HG03442 (cell line): Measurements from ENCODE around the gene MGAT3.
"Not testable (repeated sequence)": the region's sequence is repeated elsewhere in the genome, so short reads cannot be mapped to it uniquely, and the experiment has no call there.

Experiments used
- ATAC-seq: cut with Tn5 transposase; IDR thresholded peaks from one replicate; pipeline ENCODE4 v1.9.1; 2021; ENCODE audit warnings: mild to moderate bottlenecking, moderate library complexity; ENCODE audit not compliant: unreplicated experiment

Gene MGAT3

DNA sequence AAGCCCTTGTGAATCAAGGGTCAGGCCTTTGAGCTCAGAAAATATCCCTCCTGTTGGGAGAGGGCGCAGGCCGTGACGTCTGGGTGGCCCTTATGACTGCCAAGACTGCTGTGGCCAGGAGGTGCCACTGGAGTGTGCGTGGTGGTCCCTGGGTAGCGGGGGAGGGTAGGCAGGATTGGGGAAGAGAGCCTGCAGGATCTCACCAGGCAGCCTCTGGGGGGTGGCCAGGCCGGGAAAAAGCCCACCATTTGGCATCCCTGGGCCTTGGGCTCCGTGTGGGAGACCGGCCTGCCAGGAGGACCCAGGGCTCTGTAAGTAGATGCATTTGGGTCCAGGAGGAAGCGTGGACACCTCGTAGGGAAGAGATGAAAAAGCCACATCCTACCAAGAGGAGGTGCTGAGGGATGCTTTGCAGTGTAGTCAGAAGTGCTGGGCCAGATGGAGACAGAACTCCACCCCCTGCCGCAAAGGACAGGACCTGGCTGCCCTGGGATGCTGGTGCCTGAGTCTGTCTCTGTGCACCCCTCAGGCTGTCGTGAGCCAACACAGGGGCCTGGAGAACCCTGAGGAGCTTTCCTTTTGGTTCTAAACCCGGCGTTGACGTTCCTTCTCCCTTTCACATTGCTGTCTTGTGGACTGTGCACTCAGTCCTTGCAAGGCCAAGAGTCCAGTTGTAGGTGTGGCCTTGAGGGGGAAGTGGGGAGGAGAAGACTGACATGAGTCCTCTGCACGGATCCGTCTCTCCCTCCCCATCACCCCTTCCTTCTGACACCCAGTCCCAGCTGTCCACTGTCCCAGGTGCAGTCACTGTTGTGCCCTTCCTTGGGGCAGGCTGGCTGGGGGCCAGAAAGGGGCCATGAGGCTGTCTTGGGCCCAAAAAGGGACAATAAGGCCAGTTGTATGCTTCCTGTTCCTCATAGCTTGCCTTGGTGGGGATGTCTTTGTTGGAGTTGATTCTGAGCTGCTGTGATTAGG is 32.6 kb downstream of the MGAT3 start:
- ATAC-seq = no peak

DNA sequence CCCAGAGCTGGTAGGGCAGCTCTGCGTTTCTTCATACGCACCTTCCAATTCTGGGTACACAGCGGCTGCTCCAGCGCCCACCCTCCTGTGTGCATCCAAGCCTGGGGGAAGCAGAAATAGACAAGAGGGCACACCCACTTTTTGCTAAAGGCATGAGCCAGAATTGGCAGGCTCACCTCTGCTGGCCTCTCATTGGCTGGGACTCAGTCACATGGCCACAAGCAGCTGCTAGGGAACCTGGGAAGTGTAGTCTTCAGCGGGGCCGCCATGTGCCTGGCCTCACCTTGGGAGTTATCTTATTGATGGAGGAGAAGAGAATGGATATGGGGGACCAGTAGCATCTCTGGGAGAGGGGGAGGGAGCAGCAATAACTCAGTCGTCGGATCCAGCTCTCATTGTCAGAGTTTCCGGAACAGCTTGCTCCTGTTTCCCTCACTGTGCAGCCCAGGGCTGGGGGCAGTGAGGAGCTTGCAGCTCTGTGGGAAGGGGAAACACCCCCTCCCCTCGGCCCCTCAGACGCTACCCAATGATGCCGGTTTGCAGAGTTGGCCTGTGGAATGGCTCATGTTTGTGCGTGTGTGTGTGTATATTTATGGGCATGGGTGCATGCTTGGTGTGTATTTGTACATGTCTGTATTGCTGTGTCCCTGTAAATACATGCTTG is 33.5 kb downstream of the MGAT3 start:
- peak; percentile 77 for ATAC-seq

DNA sequence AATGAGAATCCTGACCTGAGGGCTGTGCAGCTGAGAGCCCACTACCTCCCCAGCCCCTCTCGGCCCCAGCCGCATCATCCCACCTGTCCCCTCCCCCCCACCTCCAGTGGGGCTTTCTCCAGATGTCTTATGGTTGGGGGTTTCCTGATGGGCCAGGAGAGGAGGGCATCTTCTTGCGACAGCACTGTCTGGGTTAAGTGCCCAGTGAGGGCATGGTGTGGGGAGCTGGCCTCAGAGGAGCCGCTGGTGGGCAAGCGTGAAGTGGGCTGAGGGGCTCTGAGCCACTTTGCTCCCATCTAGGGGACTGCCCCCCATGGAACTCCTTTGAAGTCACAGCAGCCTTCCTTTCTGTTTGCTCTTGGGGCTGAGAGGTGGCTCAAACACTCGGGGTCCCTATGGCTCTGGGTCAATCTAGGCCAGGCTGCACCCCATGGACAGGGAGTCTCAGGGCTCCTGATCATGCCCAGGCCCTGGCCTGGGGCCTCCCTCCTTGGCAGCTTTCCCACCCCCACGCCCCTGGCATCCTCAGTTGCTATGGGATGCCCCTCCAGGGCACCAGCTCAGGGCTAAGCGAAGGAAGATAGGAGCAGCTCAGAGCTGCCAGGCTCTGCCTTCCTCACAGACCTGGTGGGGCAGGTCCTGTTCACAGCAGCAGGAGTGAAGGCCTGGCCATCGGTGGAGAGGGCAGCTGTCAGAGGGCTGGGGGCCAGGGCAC is 34.3 kb downstream of the MGAT3 start:
- no peak for ATAC-seq

DNA sequence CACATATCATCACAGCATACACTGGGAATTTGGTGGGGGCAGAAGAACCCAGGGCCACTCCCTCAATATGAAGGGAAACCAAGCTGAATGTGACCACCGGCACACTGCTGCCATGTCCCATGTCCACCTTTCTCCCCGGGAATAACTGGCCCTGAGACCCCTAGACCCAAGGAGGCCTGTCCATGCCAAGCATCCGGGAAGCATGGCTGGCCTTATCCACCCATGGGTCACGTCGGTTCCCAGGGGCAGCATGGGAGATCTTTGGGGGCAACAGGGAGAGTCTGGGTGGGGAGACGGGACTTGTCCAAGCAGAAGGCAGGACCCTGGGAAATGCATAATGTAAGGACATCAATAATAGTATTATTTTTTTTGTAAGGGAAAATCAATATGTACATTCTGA is 34.9 kb downstream of the MGAT3 start:
- ATAC-seq = no peak

DNA sequence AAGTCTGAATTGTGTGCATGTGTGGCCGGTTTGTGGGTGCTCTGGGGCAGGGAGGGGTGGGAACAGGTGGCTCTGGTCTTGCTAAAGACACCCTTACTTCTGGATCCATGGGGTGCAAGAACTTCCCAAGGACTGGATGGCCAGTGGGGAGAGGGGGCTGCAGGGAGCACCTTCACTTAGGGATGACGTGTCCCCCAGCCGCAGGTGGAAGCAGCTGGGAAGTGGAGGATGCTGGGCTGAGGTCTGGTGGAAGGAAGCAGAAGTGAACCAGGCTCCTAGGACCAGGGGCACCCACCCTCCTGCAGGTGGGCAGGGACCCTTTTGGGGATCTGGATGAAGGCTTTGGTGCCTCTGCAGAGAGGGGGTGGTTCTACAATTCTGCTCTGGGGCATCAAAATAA is 35.4 kb downstream of the MGAT3 start:
- no peak for ATAC-seq

DNA sequence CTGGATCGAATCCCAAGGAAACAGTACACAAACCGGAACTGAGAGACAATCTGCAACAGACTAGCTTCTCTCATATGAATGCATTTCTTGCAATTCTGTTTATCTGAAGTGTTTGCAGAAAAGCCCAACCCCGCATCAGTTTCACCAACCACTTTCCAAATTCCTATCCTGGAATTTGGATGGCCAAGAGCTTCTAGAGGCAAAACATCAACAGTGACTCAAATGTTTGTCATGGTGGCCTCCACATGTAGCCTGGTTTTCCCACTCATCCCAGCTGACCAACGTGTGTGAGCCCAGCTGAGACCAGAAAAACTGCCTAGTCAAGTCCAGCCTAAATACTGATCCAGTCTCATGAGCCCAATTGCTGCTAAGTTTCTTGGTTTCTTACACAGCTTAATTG is 36.9 kb downstream of the MGAT3 start:
- no peak for ATAC-seq

DNA sequence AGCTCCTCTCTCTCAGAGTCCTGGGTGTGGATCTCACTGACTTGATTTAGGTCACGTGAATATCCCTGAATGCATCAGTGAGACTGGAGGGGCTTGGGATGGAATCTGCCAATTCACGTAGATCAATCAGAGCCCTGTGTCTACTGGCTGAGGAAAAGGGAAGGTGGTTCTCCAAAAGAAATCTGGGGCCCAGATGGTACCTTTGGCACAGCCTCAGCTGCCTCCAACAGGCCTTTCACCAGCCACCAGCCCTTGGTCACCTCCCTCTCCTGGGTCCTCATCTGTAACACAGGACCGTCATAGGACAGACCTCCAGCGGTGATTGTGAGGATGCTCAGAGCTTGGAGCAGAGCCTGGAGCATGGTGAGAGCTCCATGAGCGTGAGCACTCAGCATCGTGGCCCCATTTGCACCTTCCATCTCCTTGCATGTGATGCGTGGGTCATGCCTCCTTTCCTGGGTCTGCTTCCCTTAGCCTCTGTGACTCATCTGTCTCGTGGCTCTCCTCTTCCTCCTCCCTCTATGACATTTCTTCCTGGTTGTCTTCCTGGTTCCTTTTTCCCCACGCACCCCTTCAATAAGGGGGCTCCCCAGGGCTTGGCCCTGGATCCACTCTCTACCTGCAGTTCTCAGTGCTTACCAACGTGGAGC is 37.8 kb downstream of the MGAT3 start:
- no peak for ATAC-seq

DNA sequence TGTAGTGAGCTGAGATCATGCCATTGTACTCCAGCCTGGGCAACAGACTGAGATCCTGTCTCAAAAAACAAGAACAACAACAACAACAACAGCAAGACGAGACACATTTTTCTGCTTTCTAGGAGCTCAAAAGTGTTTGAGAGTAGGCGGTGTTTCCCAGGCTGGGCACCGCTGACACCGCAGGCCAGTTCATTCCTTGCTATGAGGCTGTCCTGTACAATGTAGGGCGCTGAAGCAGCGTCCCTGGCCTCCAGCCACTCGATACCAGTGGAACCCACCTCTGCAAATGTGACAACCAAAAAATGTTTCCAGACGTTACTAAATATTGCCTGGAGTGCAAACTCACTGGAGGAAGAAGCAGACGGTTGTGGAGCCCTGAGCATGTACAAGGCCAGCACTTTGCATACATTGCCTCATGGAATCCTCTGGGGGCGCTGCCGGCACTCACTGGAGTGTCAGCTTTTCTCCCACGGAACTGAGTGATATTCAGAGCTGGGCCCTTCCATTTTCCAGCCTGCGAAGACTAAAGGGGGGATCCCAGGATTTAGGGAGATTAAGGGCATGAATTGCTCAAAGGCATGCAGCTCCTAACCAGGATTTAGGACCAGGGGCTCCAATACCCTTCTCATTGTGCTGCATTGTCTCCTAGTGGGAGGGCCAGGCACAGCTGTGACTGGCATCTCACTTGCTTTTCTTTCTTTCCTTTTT is 39.5 kb downstream of the MGAT3 start:
- ATAC-seq = no peak

DNA sequence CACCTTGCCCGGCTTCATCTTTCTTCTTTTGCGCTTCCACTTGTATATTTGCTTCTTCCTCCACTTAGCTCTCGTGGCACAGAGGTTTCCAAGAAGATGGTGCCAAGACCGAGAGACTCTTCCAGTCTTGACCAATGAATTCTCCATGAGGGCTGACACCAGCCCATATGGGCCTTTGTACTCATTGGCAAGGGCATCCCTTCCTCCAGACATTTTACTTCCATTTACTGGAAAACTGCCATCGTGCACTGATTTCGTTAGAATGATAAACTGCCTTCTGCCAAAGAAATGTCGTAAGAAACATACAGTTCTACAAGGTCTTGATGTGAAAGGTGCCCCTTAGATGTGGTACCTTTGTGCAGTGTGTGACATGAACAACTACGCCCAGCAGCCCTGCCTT is 40.6 kb downstream of the MGAT3 start:
- no peak for ATAC-seq

DNA sequence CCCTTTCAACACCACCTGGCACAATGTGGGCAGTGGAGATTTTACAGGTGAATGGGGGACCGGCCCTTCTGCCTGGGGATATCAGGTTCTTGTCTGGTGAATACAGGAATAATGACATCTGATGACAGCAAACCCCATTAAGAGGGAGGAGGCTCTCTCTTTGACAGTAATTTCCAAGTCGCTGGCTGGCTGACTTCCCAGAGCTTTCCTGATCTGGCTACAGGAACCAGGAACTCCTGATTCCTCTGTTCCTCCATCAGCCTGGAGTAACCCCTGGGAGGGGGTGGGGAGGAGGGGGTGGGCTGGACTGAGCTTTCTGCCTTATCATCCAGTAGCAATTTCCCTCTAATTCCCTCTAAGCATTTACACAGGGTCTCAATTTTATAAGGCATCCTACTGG is 41.6 kb downstream of the MGAT3 start:
- ATAC-seq = no peak

DNA sequence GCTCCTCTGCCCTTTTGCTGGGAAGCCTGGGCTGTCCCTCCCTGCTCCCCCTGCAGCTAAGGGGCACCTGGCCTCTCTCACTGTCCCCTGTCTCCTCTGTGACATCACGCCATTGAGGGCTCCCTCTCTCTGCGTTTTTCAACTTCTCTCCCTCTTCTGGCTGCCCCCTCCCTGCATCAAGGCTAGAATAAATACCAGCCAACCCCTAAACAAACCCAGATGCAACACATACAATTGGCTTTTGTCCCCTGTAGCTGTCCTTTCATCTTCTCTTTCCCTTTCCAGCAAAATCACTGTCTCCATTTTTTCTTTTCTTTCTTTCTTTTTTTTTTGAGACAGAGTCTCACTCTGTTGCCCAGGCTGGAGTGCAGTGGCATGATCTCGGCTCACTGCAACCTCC is 42.0 kb downstream of the MGAT3 start:
- ATAC-seq = no peak

DNA sequence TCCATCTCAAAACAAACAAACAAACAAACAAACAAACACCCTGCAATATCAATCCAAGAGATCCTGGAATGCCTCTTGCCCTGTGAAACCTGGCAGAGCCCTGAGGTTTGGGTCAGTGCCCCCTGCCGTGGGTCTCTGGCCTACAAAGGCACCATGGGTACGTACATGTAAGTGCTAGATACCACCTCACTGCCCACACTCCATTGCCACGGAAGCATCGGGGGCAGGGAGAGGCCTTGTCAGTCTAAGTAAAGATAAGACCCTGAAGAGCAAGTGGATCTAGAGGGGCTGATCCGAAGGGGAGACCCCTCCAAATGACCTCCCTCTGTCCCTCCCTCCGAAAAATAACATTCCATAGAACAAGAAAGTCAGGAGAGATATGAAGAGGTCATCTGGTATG is 43.3 kb downstream of the MGAT3 start:
- ATAC-seq = no peak

DNA sequence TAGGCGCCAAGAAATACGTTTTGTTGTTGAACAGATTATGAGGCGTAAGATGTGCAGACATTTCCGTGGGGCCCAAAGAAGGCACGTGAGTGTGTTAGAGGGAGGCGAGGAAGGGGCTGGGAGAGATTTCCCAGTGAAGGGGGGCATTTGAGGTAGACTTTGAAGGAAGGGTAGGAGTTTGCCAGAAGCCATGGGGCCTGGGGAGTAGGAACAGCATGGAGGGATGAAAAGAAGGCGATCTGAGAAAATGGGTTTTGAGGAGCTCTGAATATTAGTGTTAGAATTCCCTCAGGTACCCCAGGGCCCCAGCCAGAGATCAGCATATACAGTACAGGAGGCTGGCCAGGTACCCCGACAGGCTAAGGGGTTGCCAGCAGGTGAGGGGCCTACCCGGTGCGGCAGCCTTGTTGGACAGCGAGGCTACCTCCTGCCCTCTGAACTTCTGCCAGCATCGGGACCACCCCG is 44.9 kb downstream of the MGAT3 start:
- ATAC-seq = no peak

DNA sequence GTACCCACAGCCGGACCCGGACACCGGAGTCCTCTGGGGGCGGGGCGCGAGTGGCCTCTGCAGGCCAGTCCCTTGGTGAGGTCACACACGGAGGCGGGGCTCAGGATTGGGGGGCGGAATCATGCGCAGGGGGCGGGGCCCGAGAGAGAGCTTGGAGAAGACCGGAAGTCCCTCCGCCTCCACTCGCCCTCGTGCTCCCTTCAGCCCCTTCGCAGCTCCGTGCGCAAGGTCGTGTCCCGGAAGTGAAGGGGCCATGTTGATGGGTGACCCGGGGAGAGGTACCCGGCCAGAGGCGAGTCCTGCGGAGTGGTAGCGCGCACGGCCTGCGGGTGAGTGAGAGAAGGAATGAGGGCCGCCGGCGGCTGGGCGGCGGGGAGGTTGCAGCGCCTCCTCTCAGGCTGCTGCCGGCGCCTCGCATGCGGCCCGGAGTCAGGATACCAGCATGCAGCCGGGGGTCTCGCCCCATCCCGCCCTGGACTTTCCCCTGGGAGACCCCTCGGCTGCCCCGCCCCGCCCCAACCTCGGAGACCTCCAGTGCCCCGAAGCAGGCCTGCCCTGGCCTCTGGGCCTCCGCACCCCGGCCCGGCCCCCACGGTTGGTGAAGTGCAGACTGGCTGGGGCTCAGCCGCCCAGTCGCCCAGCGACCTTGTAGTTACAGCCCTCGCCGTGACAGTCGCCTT is 45.4 kb downstream of the MGAT3 start, which contains the start of gene MIEF1:
MIEF1 (plus strand) TSS at position 182 of the 680 bp plus-strand sequence. CDS start 9,005 bp downstream, outside the sequence.
- ATAC-seq = peak; percentile 89

DNA sequence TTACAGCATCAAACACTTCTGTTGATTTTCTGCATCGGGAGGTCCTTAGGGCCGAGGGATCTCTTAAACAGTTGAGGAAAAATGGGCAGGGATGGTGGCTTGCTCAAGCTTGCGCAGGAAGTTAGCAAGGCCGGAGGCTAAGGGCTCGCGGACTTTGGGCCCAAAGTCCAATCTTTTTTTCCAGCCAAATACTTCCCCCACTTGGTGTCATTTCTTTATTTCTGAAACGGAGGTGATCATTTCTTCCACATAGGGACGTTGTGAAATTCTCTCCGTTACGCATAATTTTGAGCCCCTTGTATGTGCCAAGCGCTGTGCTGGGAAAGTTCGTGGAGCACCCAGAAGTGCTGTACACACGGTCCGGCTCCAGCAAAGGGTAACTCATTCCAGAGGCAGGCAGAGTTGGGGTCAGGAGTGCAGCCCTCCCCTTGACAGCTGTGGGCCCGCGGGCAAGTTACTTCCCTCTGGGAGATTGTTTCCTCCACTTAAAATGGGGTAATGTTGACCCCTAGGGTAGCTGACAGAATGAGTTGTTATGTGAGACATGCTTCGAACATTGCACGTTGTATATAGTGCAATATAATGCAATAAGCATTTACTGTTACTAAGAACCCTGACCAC is 46.1 kb downstream of the MGAT3 start:
- ATAC-seq = no peak

DNA sequence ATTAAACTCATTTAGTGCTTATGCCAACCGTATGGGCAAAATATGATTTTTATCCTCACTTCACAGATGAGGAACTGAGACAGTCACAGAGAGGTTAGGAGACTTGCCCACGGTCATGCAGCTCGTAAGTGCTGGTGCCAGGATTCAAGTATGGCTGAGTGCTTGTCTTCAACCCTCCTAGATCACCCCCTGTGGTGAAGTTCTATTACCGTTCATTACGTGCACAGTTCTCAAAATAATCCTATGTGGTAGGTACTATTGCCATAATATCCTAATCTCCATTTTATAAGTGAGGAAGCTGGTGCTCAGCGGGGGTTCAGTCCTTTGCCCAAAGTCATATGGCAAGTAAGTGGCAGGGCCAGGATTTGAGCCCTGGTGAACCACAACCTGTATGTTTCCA is 46.8 kb downstream of the MGAT3 start:
- ATAC-seq = no peak

DNA sequence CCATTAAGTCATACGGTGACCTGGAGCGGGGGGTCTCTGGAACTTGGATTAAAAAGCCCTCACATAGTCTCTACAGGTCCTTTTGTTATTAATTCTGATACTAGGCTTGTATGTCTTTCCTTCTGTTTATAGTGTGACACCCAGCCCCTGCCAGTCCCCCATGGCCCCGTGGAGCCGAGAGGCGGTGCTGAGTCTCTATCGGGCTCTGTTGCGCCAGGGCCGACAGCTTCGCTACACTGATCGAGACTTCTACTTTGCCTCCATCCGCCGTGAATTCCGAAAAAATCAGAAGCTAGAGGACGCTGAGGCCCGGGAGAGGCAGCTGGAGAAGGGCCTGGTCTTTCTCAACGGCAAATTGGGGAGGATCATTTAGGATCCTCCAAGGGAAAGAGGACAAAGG is 47.3 kb downstream of the MGAT3 start:
- ATAC-seq = no peak

DNA sequence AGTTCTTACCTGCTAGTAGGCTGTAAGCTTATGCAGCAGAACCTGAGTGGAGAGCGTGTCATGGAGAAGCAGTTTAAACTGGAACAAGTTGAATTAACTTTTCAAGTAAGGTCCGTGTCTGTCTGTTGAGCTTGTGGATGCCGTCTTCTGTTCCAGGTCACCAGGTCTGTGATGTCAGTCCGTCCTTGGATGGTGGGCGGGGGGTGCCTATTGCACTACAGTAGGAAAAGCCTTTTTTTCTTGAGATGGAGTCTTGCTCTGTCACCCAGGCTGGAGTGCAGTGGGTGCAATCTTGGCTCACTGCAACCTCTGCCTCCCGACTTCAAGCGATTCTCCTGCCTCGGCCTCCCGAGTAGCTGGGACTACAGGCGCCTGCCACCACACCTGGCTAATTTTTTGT is 50.2 kb downstream of the MGAT3 start:
- ATAC-seq = not testable (repeated sequence)

DNA sequence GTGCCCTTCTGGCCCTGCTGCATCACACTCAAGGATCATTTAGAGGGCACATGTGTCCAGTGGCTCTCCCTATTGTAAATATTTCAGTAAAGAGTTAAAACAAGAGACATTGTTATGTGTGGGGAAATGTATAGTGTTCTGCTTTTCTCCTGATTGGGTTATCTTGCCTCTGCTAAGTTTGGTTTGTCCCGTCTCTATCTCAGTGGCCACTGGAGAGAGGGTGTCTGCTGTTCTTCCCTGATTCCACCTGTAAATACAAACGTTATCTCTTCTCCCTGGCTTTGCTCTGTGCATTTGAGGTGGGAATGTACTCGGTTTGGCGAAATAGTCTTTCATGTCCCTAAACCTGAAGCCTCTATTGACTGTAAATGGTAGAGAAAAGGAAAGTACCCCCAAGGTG is 51.6 kb downstream of the MGAT3 start:
- no peak for ATAC-seq
